Body of pancreas (tissue), 4 donors: ENCODE results near the gene NKX2-4. TPM values are rescaled to one million over a fixed set of nuclear protein-coding genes. Genes with fewer than 3 reads are reported as not detected.
"Not testable (repeated sequence)": the region's sequence is repeated elsewhere in the genome, so short reads cannot be mapped to it uniquely, and the experiment has no call there.

Experiments
- ATAC-seq: fragments of 150-250 bp; one replicate; pipeline ENCODE4 v1.9.1; 2016
- DNase-seq, 4 donors: peaks; one replicate each; pipeline ENCODE4 v3.0.0-alpha.2; 2019
- H3K27ac ChIP-seq, 4 donors: fragments of 200-600 bp; sonication (generic); 1 replicate in 3 of 4; 2 replicates in 1 of 4; pipeline versions ENCODE4 v1.5.1 to v1.6.1; 2016 to 2019; ENCODE audit warnings: mild to moderate bottlenecking in 1 of 4, mixed read lengths in 1 of 4, moderate library complexity in 1 of 4
- H3K27me3 ChIP-seq, 2 donors: fragments of 200-600 bp; sonication (generic); one replicate each; pipeline ENCODE4 v1.6.0; 2016; ENCODE audit warnings: mild to moderate bottlenecking in 1 of 2
- H3K36me3 ChIP-seq, 2 donors: fragments of 200-600 bp; sonication (generic); replicated peaks in 1 of 2; 2 replicates each; pipeline ENCODE4 v1.5.1; 2016; ENCODE audit warnings: low read depth in 2 of 2; ENCODE audit not compliant: insufficient read depth in 1 of 2
- H3K4me1 ChIP-seq: fragments of 200-600 bp; sonication (generic); one replicate; pipeline ENCODE4 v1.6.0; 2016
- H3K4me3 ChIP-seq, 2 donors: fragments of 200-600 bp; sonication (generic); 1 replicate in 1 of 2; 2 replicates in 1 of 2; pipeline ENCODE4 v1.5.1; 2016 to 2019
- H3K9me3 ChIP-seq, 3 donors: fragments of 200-600 bp; sonication (generic); 1 replicate in 2 of 3; 2 replicates in 1 of 3; pipeline ENCODE4 v1.5.1; 2016
- POLR2A ChIP-seq, 3 donors: fragments of 450-650 bp; IDR thresholded peaks; one replicate each; pipeline ENCODE4 v1.6.1; 2016; ENCODE audit warnings: antibody characterized with exemption in 3 of 3, mild to moderate bottlenecking in 2 of 3
- WGBS, 2 donors: methylation state at CpG; one replicate each; pipeline ENCODE4 v1.1.5; 2017; 5-methylcytosine and 5-hydroxymethylcytosine counted together
- intact Hi-C: fragments of 100-400 bp; cut with DNase I; formaldehyde crosslinking; loops from one replicate; pipeline ENCODE4 v1.15.1; 2023
- total RNA-seq, 2 donors: library from RNA; depleted of rRNA; stranded (reverse); fragments of >200 nt; gene quantifications; one replicate each; pipeline ENCODE4 v1.1.0, GENCODE V29; 2016
- TF ChIP-seq, protein P1 (sequence below), 7 experiments: fragments of 450-650 bp in 4 of 7; fragments of 200-600 bp in 3 of 7; sonication (generic) in 3 of 7; IDR thresholded peaks; one replicate each; pipeline ENCODE4 v1.5.1; 2016 to 2019; ENCODE audit warnings: antibody characterized with exemption in 7 of 7

Gene NKX2-4
- total RNA-seq, 2 donors from 2014 or later: not detected

DNA sequence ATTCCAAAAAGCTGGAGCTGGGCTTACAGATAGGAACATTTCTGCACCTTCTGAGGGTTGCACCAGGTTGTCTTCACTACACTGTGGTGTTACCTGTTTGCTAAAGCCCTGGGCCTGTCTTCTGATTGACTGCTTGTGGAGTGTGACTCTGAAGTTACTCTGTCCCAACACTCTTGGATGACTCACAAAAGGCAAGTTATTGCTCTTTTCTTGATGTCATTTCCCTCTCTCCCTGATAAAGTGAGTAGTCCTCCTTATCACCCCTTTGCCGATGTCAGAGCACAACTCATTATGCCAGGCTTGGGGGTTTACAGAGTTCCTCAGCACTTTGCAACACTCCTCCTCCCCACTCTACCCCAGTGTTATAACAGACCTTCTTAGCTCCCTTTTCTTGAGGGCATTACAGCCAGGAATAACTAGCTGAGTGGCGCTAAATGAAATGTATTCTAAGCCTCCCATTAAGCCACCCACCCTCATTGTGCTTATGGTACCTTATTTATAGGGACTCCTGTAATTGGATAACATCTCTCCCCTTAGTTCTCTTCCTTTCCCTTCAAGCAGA, 36.1 kb upstream of the NKX2-4 start:
- no peaks in the 10 kb centered on the region for H3K4me1 ChIP-seq
- H3K4me3 ChIP-seq: no peak overlapping the region
- TF ChIP-seq, protein P1, sequence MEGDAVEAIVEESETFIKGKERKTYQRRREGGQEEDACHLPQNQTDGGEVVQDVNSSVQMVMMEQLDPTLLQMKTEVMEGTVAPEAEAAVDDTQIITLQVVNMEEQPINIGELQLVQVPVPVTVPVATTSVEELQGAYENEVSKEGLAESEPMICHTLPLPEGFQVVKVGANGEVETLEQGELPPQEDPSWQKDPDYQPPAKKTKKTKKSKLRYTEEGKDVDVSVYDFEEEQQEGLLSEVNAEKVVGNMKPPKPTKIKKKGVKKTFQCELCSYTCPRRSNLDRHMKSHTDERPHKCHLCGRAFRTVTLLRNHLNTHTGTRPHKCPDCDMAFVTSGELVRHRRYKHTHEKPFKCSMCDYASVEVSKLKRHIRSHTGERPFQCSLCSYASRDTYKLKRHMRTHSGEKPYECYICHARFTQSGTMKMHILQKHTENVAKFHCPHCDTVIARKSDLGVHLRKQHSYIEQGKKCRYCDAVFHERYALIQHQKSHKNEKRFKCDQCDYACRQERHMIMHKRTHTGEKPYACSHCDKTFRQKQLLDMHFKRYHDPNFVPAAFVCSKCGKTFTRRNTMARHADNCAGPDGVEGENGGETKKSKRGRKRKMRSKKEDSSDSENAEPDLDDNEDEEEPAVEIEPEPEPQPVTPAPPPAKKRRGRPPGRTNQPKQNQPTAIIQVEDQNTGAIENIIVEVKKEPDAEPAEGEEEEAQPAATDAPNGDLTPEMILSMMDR (IDR thresholded peaks at IDR 0.05): no peak
- no peak for TF ChIP-seq POLR2A (IDR thresholded peaks at IDR 0.05)
- H3K27me3 ChIP-seq: no peaks in the 10 kb centered on the region
- ATAC-seq (no peak), DNase-seq (no peak)
- no peaks in the 10 kb centered on the region for H3K9me3 ChIP-seq
- H3K27ac ChIP-seq: no peak overlapping the region
- H3K36me3 ChIP-seq: no peaks in the 10 kb centered on the region
- WGBS, 2 donors: 53 to 62% methylated on average over 2 of the region's 2 CpGs
- intact Hi-C loops: no loop called here

DNA sequence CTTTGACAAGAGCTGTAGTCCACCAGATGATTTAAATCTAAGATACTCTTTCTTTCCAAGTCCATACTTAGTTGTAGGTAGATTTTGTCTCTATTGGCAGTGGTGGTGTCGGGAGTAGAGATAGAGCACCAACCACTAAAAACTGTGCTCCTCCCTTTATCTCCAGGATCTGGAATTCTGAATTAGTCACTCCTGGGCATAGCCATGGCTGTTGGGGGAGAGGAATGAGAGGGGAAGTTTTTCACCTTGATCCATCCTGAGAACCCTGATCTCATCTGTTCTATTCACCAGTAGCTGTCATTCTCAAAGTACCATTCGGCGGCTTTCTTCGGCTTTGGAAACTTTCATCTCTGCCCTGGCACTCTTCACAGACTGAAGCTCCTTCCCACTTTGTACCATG, 35.6 kb upstream of the NKX2-4 start:
- H3K4me3 ChIP-seq: no peak overlapping the region
- H3K9me3 ChIP-seq: no peaks in the 10 kb centered on the region
- H3K27me3 ChIP-seq: no peaks in the 10 kb centered on the region
- WGBS, 2 donors: 88 to 91% methylated on average over 4 of the region's 4 CpGs
- H3K4me1 ChIP-seq: no peaks in the 10 kb centered on the region
- DNase-seq (no peak), ATAC-seq (no peak)
- intact Hi-C loops: no loop called here
- no peak overlapping the region for H3K27ac ChIP-seq
- TF ChIP-seq POLR2A (IDR thresholded peaks at IDR 0.05): no peak
- TF ChIP-seq, protein P1 (IDR thresholded peaks at IDR 0.05): no peak
- no peaks in the 10 kb centered on the region for H3K36me3 ChIP-seq

DNA sequence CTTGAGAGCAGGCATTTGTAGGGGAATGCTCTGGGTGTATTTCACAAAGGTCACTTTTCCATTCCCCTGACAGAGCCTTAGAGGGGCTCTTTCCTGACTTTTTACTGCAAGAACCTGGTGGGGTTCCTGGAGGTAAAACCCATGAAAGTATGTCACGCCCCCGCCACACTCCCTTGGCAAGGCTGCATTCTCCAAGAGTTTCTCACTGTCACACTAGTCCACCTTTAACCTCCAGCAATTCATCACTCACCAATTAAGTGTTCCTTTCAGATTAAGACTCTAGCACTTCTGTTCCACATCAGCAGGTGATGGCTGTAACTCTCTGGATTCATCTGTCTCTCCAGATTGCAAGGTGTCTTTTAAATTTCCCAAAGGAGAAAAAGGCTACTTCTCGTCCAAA, 32.7 kb upstream of the NKX2-4 start:
- Histone ChIP-seq H3K9me3 (peaks cover 0 to 6% (median 0%) of the 10 kb centered on the region in 3 donors), H3K27ac (no peak overlapping the region), H3K4me3 (no peak overlapping the region), H3K4me1 (no peaks in the 10 kb centered on the region), H3K36me3 (no peaks in the 10 kb centered on the region), H3K27me3 (no peaks in the 10 kb centered on the region)
- intact Hi-C loops: no loop called here
- WGBS, 2 donors: 51 to 63% methylated on average over 3 of the region's 3 CpGs
- no peak for DNase-seq
- no peak for ATAC-seq
- TF ChIP-seq POLR2A (IDR thresholded peaks at IDR 0.05): no peak
- TF ChIP-seq, protein P1 (IDR thresholded peaks at IDR 0.05): no peak

DNA sequence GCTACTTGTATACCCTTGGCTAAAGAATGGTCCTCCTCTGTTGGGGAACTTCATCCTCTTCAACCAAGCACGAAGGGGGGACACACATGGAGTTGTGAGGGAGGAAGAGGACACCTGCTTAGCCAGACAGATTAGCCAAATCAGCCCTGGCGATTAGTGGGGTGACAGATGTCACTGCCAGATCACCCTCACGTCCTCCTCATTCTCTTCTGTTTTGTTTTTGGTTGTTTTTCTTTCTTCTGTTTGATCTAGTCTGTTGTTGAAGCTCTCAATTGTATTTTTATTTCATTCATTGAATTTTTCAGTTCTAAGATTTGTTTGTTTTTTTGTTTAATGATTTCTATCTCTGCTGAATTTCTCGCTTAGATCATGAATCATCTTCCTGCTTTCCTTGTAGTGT, 27.5 kb upstream of the NKX2-4 start:
- H3K27ac ChIP-seq: no peak overlapping the region
- 40 to 66% methylated on average over 4 of the region's 4 CpGs for WGBS, 2 donors
- H3K4me1 ChIP-seq: no peaks in the 10 kb centered on the region
- ATAC-seq (no peak), DNase-seq (no peak)
- no peaks in the 10 kb centered on the region for H3K27me3 ChIP-seq
- no peaks in the 10 kb centered on the region for H3K36me3 ChIP-seq
- TF ChIP-seq, protein P1 (IDR thresholded peaks at IDR 0.05): no peak
- TF ChIP-seq POLR2A (IDR thresholded peaks at IDR 0.05): no peak
- peaks cover 0 to 24% (median 0%) of the 10 kb centered on the region in 3 donors for H3K9me3 ChIP-seq
- intact Hi-C loops: no loop called here
- H3K4me3 ChIP-seq: no peak overlapping the region

DNA sequence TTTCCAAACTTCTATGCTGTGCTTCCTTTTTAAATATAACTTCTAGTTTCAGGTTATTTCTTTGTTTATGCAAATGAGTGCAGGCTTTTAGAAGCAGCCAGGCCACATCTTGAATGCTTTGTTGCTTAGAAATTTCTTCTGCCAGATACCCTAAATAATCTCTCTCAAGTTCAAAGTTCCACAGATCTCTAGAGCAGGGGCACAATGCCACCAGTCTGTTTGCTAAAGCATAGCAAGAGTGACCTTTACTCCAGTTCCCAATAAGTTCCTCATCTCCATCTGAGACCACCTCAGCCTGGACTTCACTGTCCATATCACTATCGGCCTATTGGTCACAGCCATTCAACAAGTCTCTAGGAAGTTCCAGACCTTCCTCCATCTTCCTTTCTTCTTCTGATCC, 26.4 kb upstream of the NKX2-4 start:
- peaks cover 0 to 24% (median 0%) of the 10 kb centered on the region in 3 donors for H3K9me3 ChIP-seq
- WGBS, 2 donors: 86 to 87% methylated on average over 1 of the region's 1 CpG
- H3K27ac ChIP-seq, H3K4me1 ChIP-seq, H3K27me3 ChIP-seq, intact Hi-C loops, ATAC-seq, H3K36me3 ChIP-seq, H3K4me3 ChIP-seq, DNase-seq: not testable (repeated sequence)
